ENCODE data around the gene METTL22. TPM values are rescaled to one million over a fixed set of nuclear protein-coding genes. Genes with fewer than 3 reads are reported as not detected.

The METTL22 gene
- total RNA-seq, 4 donors from 2014 or later, result 14.4 to 31.9 (median 24.8) TPM

GRCh38 chr16:8661703-8662102 lies 40.2 kb downstream of the METTL22 start:
- 29% methylated on average over 2 of the region's 5 CpGs; no CpG with 5 or more reads in 1 of the 2 donors for WGBS, 2 donors (ENCODE audit: low coverage in 1 of 2)
- Histone ChIP-seq H3K4me1 (no peaks in the 10 kb centered on the region), H3K27me3 (no peaks in the 10 kb centered on the region), H3K27ac (no peak overlapping the region), H3K4me3 (no peak overlapping the region), H3K9me3 (no peaks in the 10 kb centered on the region), H3K36me3 (peaks cover 0 to 33% of the 10 kb centered on the region in 2 donors)
- TF ChIP-seq CTCF (IDR thresholded peaks at IDR 0.05), result no peak
- TF ChIP-seq POLR2A (IDR thresholded peaks at IDR 0.05), result no peak
- TF ChIP-seq POLR2AphosphoS5 (IDR thresholded peaks at IDR 0.05), result no peak
- TF ChIP-seq EP300 (IDR thresholded peaks at IDR 0.05), result no peak
- no peak for ATAC-seq

- no peak overlapping the region for H3K27ac ChIP-seq
- WGBS, 2 donors (ENCODE audit: low coverage in 1 of 2), result 72 to 74% methylated on average over 6 to 9 of the region's 9 CpGs
- no peaks in the 10 kb centered on the region for H3K4me1 ChIP-seq
- peaks cover 0 to 51% of the 10 kb centered on the region in 2 donors for H3K36me3 ChIP-seq
- H3K4me3 ChIP-seq, result no peak overlapping the region
- ATAC-seq, result no peak
- H3K27me3 ChIP-seq, result no peaks in the 10 kb centered on the region
- TF ChIP-seq EP300 (IDR thresholded peaks at IDR 0.05) (no peak), POLR2AphosphoS5 (IDR thresholded peaks at IDR 0.05) (no peak), CTCF (IDR thresholded peaks at IDR 0.05) (no peak), POLR2A (IDR thresholded peaks at IDR 0.05) (no peak)
- H3K9me3 ChIP-seq, result no peaks in the 10 kb centered on the region
Observed at GRCh38 chr16:8663192-8664089, 41.9 kb downstream of the METTL22 start.

- no peaks in the 10 kb centered on the region for H3K9me3 ChIP-seq
- no peak for TF ChIP-seq POLR2A (IDR thresholded peaks at IDR 0.05)
- no peak overlapping the region for H3K4me3 ChIP-seq
- no peak overlapping the region for H3K27ac ChIP-seq
- H3K4me1 ChIP-seq, result no peaks in the 10 kb centered on the region
- 76 to 82% methylated on average over 5 of the region's 6 CpGs for WGBS, 2 donors (ENCODE audit: low coverage in 1 of 2)
- peaks cover 0 to 56% of the 10 kb centered on the region in 2 donors for H3K36me3 ChIP-seq
- no peak for ATAC-seq
- H3K27me3 ChIP-seq, result no peaks in the 10 kb centered on the region
Observed at GRCh38 chr16:8665529-8665928, 44.0 kb downstream of the METTL22 start.

GRCh38 chr16:8667492-8667891 lies 46.0 kb downstream of the METTL22 start:
- no peaks in the 10 kb centered on the region for H3K4me1 ChIP-seq
- TF ChIP-seq EP300 (IDR thresholded peaks at IDR 0.05) (no peak), POLR2A (IDR thresholded peaks at IDR 0.05) (no peak), POLR2AphosphoS5 (IDR thresholded peaks at IDR 0.05) (no peak), CTCF (IDR thresholded peaks at IDR 0.05) (no peak)
- peaks cover 0 to 56% of the 10 kb centered on the region in 2 donors for H3K36me3 ChIP-seq
- H3K27ac ChIP-seq, result no peak overlapping the region
- ATAC-seq, result no peak
- WGBS, 2 donors (ENCODE audit: low coverage in 1 of 2), result 77 to 80% methylated on average over 1 to 3 of the region's 3 CpGs
- no peak overlapping the region for H3K4me3 ChIP-seq
- no peaks in the 10 kb centered on the region for H3K27me3 ChIP-seq
- H3K9me3 ChIP-seq, result no peaks in the 10 kb centered on the region

- Histone ChIP-seq H3K27me3 (no peaks in the 10 kb centered on the region), H3K4me3 (no peak overlapping the region), H3K4me1 (no peaks in the 10 kb centered on the region), H3K27ac (no peak overlapping the region), H3K36me3 (peaks cover 0 to 56% of the 10 kb centered on the region in 2 donors), H3K9me3 (no peaks in the 10 kb centered on the region)
- TF ChIP-seq CTCF (IDR thresholded peaks at IDR 0.05), result no peak
- TF ChIP-seq POLR2AphosphoS5 (IDR thresholded peaks at IDR 0.05), result no peak
- TF ChIP-seq POLR2A (IDR thresholded peaks at IDR 0.05), result no peak
- TF ChIP-seq EP300 (IDR thresholded peaks at IDR 0.05), result no peak
- ATAC-seq, result no peak
- 90 to 100% methylated on average over 1 to 2 of the region's 5 CpGs for WGBS, 2 donors (ENCODE audit: low coverage in 1 of 2)
Observed at GRCh38 chr16:8668113-8668512, 46.6 kb downstream of the METTL22 start.
